CD4-positive, alpha-beta T cell treated with Interleukin-15 for 1 hour (primary cell): ENCODE data around the gene DEXI.
A peak's percentile ranks its signal among the peaks of the same experiment; 100 is the strongest.

Source experiments
- DNase-seq: peaks from one replicate; pipeline ENCODE4 v3.0.0-alpha.2; 2020

Gene DEXI

GRCh38 chr16:10942352-10943063 lies at the start of gene DEXI:
TSS of gene DEXI (minus strand) at chr16:10942468. CDS start at chr16:10942005, 463 bp downstream.
- DNase-seq, result peak; percentile 94

GRCh38 chr16:10990378-10990777 lies 48.1 kb upstream of the DEXI start:
- no peak for DNase-seq

- DNase-seq, result no peak
Observed at GRCh38 chr16:10989559-10989958, 47.3 kb upstream of the DEXI start.

GRCh38 chr16:10988879-10989278 lies 46.6 kb upstream of the DEXI start:
- no peak for DNase-seq

- no peak for DNase-seq
Observed at GRCh38 chr16:10988164-10988803, 46.0 kb upstream of the DEXI start.

GRCh38 chr16:10987361-10988163 lies 45.3 kb upstream of the DEXI start:
- no peak for DNase-seq

- DNase-seq, result no peak
Observed at GRCh38 chr16:10984509-10984908, 42.2 kb upstream of the DEXI start.

GRCh38 chr16:10983159-10983558 lies 40.9 kb upstream of the DEXI start:
- no peak for DNase-seq

GRCh38 chr16:10982465-10983150 lies 40.3 kb upstream of the DEXI start:
- no peak for DNase-seq

GRCh38 chr16:10981697-10982216 lies 39.5 kb upstream of the DEXI start:
- DNase-seq, result peak; percentile 42

- no peak for DNase-seq
Observed at GRCh38 chr16:10980813-10981212, 38.5 kb upstream of the DEXI start.

GRCh38 chr16:10979717-10980601 lies 37.7 kb upstream of the DEXI start:
- no peak for DNase-seq

- DNase-seq, result no peak
Observed at GRCh38 chr16:10978871-10979446, 36.7 kb upstream of the DEXI start.

GRCh38 chr16:10978124-10978523 lies 35.9 kb upstream of the DEXI start:
- no peak for DNase-seq

GRCh38 chr16:10976634-10977033 lies 34.4 kb upstream of the DEXI start:
- DNase-seq, result no peak

- no peak for DNase-seq
Observed at GRCh38 chr16:10972819-10973464, 30.7 kb upstream of the DEXI start.

- DNase-seq, result no peak
Observed at GRCh38 chr16:10972108-10972818, 30.0 kb upstream of the DEXI start.

- DNase-seq, result no peak
Observed at GRCh38 chr16:10971560-10971961, 29.3 kb upstream of the DEXI start.

GRCh38 chr16:10970065-10970464 lies 27.8 kb upstream of the DEXI start:
- no peak for DNase-seq

GRCh38 chr16:10969615-10970014 lies 27.3 kb upstream of the DEXI start:
- no peak for DNase-seq
